Fibroblast of the aortic adventitia (primary cell): Measurements from ENCODE around the gene ZNG1F. TPM values are rescaled to one million over a fixed set of nuclear protein-coding genes. Genes with fewer than 3 reads are reported as not detected.
"Not testable (repeated sequence)": the region's sequence is repeated elsewhere in the genome, so short reads cannot be mapped to it uniquely, and the experiment has no call there.

Source experiments
- DNase-seq: peaks from one replicate; pipeline ENCODE4 v3.0.0-alpha.2; 2010; ENCODE audit warnings: low read depth
- H3K4me3 ChIP-seq: 2 replicates; pipeline ENCODE4 v1.5.1; 2011; ENCODE audit warnings: low read depth, mild to moderate bottlenecking, control low read depth, low read length, moderate library complexity
- total RNA-seq: library from RNA; depleted of rRNA; stranded (reverse); fragments of >200 nt; gene quantifications from 2 replicates; pipeline ENCODE4 v1.2.3, GENCODE V29; 2012; ENCODE audit warnings: low replicate concordance

ZNG1F gene
- total RNA-seq, 1 donor: 8.7 TPM

DNA sequence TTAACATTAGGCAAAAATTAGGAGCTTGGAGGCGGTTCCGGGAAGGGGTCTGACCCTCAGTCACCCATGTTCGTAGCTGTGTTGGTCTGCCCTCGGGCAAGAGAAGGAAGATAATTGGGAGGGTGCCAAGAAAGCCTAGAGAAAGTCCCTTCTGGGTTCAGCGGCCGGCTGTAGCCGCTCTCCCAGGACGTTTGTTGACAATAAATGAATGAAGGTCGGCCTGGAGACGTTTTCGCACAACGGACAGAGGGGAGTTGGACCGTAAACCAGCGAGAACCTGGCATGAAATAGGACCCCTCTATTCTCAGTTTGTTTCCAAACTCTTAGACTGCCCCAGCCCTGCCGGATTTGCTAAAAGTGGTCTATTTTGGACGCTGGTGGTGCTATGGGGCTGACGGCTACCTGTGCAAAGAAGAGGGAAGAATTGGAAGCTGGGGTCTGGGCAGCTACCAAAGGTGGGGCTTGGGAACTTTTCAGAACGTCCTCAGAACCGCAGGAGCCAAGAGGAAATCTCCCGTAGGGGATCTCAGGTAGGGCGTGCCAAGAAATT is 63.9 kb downstream of the ZNG1F start:
- DNase-seq, H3K4me3 ChIP-seq: not testable (repeated sequence)

DNA sequence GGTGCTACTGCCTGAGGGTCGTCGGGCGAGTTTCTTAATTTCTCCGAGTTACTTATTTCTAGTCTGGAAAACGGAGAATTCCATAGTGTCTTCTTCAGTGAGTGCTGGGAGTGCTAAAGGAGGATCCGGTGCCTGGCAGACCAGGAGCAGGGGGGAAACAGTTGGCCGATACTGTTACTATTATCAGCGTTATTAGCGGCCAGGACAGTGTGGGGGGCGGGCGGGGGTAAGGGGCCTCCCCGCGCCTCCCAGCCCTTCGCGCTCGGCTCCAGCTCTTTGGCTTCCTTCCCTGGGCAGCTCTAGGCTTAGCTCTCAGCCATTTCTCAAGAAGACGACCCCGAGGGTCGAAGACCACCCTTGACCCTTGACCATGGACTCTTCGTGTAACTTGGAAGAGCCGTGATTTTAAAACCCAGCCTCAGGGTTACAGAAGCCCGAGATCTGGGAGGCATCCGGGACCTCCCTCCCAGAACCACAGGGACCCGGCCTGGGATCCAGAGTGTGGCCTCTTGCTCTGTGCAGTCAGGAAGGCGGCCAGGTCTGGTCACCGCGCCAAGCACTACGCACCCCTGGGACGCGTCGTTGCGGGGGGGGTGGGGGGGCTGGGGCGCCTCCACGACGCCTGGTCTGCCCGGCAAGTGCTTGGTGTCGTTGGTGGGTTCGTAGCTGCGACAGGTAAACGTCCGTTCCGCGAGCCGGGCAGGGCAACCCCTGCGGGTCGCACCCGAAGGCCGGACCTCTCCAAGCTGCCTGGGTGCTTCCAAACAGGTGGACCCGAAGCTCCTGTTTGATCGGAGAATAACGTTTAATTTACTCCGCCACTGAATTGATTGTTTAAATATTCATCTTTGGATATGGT is 64.6 kb downstream of the ZNG1F start:
- DNase-seq, H3K4me3 ChIP-seq: not testable (repeated sequence)

DNA sequence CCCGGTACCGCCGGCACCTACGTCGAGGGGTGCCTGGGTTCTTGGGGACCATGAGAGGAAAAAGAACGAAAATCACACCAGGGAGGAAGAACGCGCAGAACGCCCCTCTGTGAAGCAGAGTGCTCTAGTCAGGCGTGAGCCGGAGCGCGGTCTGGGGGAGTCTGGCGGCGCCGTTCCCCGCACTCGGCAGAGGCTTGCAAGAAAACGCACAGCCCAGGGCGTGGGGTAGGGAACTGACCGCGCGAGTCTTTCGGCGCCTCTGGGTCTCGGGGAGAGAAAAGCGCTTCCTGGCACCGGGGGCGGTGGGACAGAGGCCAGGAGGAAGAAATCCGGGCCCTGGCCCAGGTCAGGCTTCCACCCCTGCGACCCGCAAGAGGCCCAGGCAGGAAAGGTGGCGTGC is 65.3 kb downstream of the ZNG1F start:
- DNase-seq, H3K4me3 ChIP-seq: not testable (repeated sequence)

DNA sequence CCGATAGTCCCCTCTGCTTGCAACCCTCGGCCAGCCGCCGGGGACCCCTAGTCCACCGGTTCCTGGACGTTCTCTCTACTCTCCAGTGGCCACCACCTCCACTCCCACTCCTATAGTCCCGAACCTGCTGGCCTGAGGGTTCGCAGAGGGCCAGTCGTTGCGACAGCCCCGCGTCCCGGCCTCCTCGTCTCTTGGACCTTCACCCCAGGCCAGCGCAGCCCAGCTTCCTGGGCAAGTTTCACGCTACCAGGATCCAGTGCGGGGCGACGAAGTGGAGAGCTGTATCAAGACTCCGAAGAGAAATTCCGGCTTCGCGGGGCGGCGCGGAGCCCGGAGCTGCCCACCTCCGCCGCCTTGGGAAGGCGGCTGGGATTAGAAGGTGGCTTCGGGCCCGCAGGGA is 65.7 kb downstream of the ZNG1F start:
- DNase-seq, H3K4me3 ChIP-seq: not testable (repeated sequence)

DNA sequence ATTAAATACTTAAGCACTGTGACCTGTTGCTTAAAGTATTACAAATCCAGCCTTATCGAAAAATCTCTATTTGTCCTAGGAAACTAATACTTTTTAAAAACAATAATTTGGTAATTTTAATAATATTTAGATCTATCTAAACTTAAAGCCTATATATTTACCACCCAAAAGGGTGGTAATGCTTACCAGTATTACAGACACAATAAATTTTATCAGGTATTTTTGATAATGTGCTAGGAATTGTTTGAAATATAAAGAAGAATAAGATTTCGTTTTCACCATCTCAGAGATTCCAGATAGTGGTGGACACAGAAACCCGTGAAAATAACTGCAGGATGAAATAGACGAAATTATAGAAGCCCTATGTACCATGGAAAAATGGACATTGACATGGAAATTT is 68.4 kb downstream of the ZNG1F start:
- DNase-seq, H3K4me3 ChIP-seq: not testable (repeated sequence)

DNA sequence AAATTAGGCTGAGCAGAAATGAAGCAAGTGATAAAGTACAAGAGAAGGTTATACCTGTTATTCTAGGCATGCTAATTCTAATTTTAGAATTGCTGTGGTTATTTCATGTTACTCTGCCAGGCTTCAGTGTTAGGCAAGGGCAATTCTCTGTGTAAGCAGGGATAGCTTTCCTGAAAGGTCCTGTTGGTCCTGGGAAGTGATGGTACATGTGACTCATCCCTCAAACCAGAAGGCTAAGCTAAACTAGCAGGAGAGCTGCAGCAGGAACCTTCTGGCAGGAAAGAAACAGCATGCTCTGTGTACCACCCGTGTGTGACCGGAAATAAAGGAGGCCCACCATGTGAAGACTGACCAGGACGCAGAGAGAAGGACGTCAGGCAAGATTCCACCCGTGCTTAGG is 69.4 kb downstream of the ZNG1F start:
- DNase-seq, H3K4me3 ChIP-seq: not testable (repeated sequence)

DNA sequence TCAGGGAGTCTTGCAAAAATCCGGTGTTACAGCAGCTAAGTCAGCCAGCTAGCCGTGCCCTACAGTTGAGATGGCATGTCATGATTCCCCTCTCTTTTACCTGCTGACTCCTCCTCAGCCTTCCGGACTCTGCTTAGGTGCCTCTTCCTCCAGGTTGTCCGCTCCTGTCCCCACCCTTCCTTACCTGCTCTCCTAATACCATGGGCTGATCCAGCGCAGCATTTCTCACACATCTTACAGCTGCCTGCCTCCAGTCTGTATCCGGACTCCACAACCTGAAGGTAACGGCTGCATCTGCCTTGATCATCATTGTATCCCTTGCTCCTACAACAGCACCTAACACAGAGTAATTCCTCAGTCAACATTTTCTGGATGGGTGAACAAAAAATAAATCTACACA is 69.8 kb downstream of the ZNG1F start:
- not testable (repeated sequence) for H3K4me3 ChIP-seq, DNase-seq

DNA sequence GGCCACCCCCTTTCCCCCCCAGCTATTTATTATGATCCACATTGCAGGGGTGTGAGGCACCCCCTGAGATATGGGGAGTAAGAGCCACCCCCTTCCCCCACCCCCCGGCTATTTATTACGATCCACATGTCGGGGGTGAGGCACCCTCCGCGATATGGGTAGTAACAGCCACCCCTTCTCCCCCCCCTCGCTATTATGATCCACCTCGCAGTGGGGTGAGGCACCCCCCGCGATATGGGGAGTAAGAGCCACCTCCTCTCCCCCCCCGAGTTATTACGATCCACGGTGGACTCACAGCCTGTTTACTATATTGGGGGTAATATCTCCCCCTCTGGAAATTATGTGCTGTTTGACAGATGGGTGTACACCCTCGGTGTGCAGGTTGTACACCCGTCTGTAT is 75.8 kb downstream of the ZNG1F start:
- H3K4me3 ChIP-seq, DNase-seq: not testable (repeated sequence)

DNA sequence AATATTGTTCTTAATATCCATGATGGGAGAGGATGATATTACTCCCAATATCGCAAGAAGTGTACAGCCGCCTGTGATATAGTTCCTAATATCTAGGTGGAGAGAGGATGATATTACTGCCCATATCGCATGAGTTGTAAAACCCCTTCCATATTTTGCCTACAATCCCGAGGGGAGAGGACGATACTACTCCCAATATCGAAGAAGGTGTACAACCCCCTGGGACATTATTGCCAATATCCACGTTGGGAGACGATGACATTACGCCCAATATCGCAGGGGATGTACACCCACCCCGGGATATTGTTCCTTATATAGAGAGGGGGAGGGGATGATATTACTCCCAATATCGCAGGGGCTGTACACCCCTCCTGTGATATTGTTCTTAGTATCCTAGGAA is 77.7 kb downstream of the ZNG1F start:
- DNase-seq, H3K4me3 ChIP-seq: not testable (repeated sequence)

DNA sequence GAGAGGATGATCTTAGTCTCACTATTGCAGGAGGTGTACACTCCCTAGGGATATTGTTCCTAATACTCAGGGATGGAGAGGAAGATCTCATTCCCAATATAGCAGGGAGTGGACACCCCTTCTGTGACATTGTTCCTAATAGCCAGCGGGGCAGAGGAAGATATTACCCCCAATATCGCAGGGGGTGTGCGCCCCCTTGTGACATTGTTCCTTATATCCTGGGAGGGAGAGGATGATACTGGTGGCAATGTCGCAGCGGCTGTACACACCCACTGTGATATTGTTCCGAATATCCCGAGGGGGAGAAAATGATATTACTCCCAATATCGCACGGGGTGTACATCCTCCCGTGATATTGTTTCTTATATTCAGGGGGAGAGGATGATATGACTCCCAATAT is 78.2 kb downstream of the ZNG1F start:
- DNase-seq, H3K4me3 ChIP-seq: not testable (repeated sequence)

DNA sequence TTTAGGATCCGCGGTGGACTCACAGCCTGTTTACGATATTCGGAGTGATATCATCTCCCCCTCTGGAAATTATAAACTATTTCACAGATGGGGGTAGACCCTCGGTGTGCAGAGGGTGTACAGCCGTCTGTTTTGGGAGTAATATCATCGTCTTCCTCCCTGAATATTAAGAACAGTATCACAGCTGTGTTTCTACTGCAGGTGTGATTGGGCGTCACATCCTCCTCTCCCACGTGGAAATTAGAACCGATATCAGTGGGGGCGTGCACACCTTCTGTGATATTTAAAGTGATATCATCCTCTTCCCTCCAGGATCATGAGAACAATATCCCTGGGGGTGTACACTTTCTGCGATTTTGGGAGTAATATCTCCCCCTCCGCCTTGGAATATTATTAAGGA is 79.9 kb downstream of the ZNG1F start:
- H3K4me3 ChIP-seq, DNase-seq: not testable (repeated sequence)

DNA sequence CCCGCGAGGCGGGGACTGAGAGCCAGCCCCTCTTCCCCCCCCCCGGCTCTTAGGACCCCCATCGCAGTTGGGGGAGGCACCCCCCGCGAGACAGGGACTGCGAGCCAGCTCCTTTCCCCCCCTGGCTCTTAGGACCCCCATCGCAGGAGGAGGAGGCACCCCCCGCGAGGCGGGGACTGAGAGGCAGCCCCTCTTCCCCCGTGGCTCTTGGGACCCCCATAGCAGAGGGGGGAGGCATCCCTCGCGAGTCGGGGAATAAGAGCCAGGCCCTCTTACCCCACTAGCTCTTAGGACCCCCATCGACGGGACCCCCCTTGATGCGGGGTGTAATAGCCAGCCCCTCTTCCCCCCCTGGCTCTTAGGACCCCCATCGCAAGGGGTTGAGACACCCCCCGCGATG is 80.3 kb downstream of the ZNG1F start:
- DNase-seq, H3K4me3 ChIP-seq: not testable (repeated sequence)

DNA sequence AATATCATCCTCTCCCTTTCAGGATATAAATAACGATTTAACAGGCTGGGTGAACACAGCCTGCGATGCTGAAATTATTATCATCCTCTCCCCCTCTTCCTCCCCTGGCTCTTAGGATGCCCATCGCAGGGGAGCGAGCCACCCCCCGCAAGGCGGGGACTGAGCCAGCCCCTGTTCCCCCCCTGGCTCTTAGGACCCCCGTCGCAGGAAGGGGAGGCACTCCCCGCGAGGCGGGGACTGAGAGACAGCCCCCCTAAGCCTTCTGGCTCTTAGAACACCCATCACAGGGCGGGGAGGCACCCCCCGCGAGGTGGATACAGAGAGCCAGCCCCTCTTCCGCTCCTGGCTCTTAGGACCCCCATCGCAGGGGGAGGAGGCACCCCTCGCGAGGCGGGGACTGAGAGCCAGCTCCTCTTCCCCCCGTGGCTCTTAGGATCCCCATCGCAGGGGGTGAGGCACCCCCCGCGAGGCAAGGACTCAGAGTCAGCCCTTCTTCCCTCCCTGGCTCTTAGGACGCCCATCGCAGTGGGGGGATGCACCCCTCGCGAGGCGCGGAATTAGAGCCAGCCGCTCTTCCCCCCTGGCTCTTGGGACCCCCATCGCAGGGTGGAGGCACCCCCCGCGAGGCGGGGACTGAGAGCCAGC is 82.5 kb downstream of the ZNG1F start:
- not testable (repeated sequence) for DNase-seq, H3K4me3 ChIP-seq

DNA sequence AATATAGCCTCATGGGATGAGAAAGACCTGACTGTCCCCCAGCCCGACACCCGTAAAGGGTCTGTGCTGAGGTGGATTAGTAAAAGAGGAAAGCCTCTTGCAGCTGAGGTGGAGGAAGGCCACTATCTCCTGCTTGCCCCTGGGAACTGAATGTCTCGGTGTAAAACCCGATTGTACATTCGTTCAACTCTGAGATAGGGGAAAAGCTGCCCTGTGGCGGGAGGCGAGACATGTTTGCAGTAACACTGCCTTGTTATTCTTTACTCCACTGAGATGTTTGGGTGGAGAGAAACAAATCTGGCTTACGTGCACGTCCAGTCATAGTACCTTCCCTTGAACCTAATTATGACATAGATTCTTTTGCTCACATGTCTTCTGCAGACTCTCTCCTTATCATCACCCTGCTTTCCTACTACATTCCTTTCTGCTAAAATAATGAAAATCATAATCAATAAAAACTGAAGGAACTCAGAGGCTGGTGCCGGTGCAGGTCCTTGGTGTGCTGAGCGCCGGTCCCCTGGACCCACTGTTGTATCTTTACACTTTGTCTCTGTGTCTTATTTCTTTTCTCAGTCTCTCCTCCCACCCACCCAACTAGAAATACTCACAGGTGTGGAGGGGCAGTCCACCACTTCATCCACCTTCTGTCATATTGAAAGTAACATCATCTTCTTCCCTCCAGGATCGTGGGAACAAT is 83.4 kb downstream of the ZNG1F start:
- H3K4me3 ChIP-seq, DNase-seq: not testable (repeated sequence)

DNA sequence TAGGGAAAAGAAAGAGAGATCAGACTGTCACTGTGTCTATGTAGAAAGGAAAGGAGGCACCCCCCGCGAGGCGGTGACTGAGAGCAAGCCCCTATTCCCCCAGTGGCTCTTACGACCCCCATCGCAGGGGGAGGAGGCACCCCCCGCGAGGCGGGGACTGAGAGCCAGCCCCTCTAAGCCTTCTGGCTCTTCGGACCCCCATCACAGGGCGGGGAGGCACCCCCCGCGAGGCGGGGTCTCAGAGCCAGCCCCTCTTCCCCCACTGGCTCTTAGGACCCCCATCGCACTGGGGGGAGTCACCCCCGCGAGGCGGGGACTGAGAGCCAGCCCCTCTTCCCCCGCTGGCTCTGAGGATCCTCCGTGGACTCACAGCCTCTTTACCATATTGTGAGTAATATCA is 84.6 kb downstream of the ZNG1F start:
- DNase-seq, H3K4me3 ChIP-seq: not testable (repeated sequence)

DNA sequence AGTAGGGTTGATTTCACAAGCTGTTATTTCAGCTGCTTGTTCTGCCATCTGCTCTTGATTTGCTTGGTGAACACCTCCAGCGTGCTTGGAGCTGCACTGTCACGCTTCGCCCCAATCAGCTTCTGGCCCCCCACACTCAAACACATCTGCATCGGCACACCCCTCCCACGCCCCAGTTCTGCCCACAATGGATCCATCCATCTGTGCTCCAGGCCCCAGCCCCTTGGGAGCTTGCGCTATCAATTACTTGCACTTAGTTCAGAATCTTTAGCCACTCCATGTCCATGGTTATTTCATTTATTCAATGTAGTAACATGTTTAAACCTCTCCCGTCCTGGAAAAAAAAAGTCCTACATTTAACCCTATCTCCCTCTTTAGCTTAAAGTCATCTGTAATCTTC is 88.6 kb downstream of the ZNG1F start:
- not testable (repeated sequence) for DNase-seq, H3K4me3 ChIP-seq

DNA sequence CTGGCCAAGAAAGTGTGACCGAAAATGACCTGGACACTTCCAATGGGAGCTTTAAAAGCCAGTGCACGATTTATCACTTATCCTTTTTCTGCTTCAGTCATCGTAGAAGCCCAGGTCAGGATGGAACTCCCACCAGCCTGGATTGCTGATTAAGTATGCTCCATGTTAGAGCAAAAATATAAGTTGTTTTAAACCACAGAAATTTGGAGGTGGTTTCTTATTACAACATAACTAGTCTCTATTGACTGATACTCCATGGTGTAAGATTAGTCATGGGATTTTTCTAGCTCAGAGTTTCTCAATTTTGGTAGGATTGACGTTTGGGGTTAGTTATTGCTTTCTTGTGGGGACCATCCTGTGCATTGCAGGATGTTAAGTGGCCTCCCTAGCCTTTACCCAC is 90.4 kb downstream of the ZNG1F start:
- DNase-seq, H3K4me3 ChIP-seq: not testable (repeated sequence)

DNA sequence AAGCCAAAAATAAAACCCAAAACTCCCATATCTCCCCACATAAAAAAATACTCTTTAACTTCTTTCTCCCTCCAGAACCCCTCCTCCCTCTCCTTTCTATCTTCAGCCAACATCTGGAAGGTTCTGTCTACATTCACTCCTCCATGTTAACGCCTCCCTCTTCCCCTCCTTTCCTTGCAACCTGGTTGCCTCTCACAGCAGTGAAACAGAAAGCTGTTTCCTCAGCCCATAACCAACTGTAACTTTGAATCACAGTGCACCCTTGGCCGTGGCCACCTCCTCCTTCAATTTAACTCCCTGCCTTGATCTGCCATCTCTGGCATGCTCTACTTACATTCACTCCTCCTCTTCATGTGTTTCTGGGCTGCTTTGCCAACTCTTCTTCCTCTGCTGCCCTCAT is 94.1 kb downstream of the ZNG1F start:
- H3K4me3 ChIP-seq, DNase-seq: not testable (repeated sequence)
